IMR-90 (cell line): ENCODE measurements around the gene CD14.
"Not testable (repeated sequence)": the region's sequence is repeated elsewhere in the genome, so short reads cannot be mapped to it uniquely, and the experiment has no call there.

Source experiments
- BHLHE40 ChIP-seq: fragments of 150-350 bp; IDR thresholded peaks from 2 replicates; pipeline ENCODE4 v1.6.1; 2016; ENCODE audit warnings: mild to moderate bottlenecking, low read depth, low read length
- CEBPB ChIP-seq: IDR thresholded peaks from 2 replicates; pipeline ENCODE4 v1.6.1; 2012; ENCODE audit warnings: low read depth, low read length, improper control_type of control experiment
- FOS ChIP-seq: fragments of 150-350 bp; IDR thresholded peaks from 2 replicates; pipeline ENCODE4 v1.6.1; 2016; ENCODE audit warnings: low read depth, low read length
- MXI1 ChIP-seq: IDR thresholded peaks from 2 replicates; pipeline ENCODE4 v1.6.1; 2012; ENCODE audit warnings: low read depth, mild to moderate bottlenecking, low read length, moderate library complexity, borderline replicate concordance
- POLR2A ChIP-seq: IDR thresholded peaks from 2 replicates; pipeline ENCODE4 v1.6.1; 2012; ENCODE audit warnings: mild to moderate bottlenecking, low read depth, low read length
- RCOR1 ChIP-seq: IDR thresholded peaks from 2 replicates; pipeline ENCODE4 v1.6.1; 2012; ENCODE audit warnings: mild to moderate bottlenecking, low read length, improper control_type of control experiment; ENCODE audit not compliant: insufficient replicate concordance
- SMC3 ChIP-seq: fragments of 150-350 bp; IDR thresholded peaks from 2 replicates; pipeline ENCODE4 v1.6.1; 2016; ENCODE audit warnings: low read depth, mild to moderate bottlenecking, antibody characterized with exemption, low read length, moderate library complexity
- USF2 ChIP-seq: fragments of 150-350 bp; IDR thresholded peaks from 2 replicates; pipeline ENCODE4 v1.6.1; 2017; ENCODE audit warnings: mild to moderate bottlenecking, antibody characterized with exemption, low read length, low read depth
- TF ChIP-seq, protein P1 (sequence below): conservative IDR thresholded peaks from 2 replicates; pipeline ENCODE4 v1.5.1; 2012; ENCODE audit warnings: mild to moderate bottlenecking, low read depth, low read length, improper control_type of control experiment
- TF ChIP-seq, protein P2 (sequence below): fragments of 150-350 bp; IDR thresholded peaks from 2 replicates; pipeline ENCODE4 v1.6.1; 2016; ENCODE audit warnings: low read depth, mild to moderate bottlenecking, low read length, moderate library complexity, borderline replicate concordance

GRCh38 chr5:140593070-140593469 lies 39.9 kb downstream of the CD14 start:
- TF ChIP-seq, protein P1, sequence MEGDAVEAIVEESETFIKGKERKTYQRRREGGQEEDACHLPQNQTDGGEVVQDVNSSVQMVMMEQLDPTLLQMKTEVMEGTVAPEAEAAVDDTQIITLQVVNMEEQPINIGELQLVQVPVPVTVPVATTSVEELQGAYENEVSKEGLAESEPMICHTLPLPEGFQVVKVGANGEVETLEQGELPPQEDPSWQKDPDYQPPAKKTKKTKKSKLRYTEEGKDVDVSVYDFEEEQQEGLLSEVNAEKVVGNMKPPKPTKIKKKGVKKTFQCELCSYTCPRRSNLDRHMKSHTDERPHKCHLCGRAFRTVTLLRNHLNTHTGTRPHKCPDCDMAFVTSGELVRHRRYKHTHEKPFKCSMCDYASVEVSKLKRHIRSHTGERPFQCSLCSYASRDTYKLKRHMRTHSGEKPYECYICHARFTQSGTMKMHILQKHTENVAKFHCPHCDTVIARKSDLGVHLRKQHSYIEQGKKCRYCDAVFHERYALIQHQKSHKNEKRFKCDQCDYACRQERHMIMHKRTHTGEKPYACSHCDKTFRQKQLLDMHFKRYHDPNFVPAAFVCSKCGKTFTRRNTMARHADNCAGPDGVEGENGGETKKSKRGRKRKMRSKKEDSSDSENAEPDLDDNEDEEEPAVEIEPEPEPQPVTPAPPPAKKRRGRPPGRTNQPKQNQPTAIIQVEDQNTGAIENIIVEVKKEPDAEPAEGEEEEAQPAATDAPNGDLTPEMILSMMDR: not testable (repeated sequence)
- not testable (repeated sequence) for TF ChIP-seq MXI1, USF2, POLR2A, BHLHE40, FOS, RCOR1, SMC3, CEBPB
- TF ChIP-seq, protein P2, sequence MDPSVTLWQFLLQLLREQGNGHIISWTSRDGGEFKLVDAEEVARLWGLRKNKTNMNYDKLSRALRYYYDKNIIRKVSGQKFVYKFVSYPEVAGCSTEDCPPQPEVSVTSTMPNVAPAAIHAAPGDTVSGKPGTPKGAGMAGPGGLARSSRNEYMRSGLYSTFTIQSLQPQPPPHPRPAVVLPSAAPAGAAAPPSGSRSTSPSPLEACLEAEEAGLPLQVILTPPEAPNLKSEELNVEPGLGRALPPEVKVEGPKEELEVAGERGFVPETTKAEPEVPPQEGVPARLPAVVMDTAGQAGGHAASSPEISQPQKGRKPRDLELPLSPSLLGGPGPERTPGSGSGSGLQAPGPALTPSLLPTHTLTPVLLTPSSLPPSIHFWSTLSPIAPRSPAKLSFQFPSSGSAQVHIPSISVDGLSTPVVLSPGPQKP: not testable (repeated sequence)
